WTC11 (cell line): Measurements from ENCODE around the gene GPX2. TPM values are rescaled to one million over a fixed set of nuclear protein-coding genes. Genes with fewer than 3 reads are reported as not detected.
A peak's percentile ranks its signal among the peaks of the same experiment; 100 is the strongest.

Experiments
- ATAC-seq: fragments of 200-7000 bp; cut with Tn5 transposase; 2 replicates; pipeline ENCODE4 v1.10.0; 2021; ENCODE audit warnings: mild to moderate bottlenecking, moderate library complexity
- CTCF ChIA-PET: fragments of 300-600 bp; sonication (Branson Sonifier 250); formaldehyde crosslinking; loops from one replicate; lab custom pipeline; 2021; ENCODE audit warnings: antibody characterized with exemption; lab: Charles Lee
- POLR2A ChIA-PET: fragments of 350-600 bp; sonication (Branson Sonifier 250); formaldehyde crosslinking; loops from one replicate; lab custom pipeline; 2021; ENCODE audit warnings: antibody characterized with exemption; lab: Charles Lee
- DNase-seq: peaks from one replicate; pipeline ENCODE4 v3.0.0; 2021; ENCODE audit warnings: low spot score
- H3K27ac Mint-ChIP-seq: 2 replicates; pipeline ENCODE4 v1.8.0; 2021; ENCODE audit warnings: mixed read lengths
- H3K27me3 Mint-ChIP-seq: 2 replicates; pipeline ENCODE4 v1.8.0; 2021; ENCODE audit warnings: low read depth, mild to moderate bottlenecking, moderate library complexity, mixed read lengths
- H3K36me3 Mint-ChIP-seq: 2 replicates; pipeline ENCODE4 v1.8.0; 2021; ENCODE audit warnings: mixed read lengths
- H3K4me1 Mint-ChIP-seq: 2 replicates; pipeline ENCODE4 v1.8.0; 2022; ENCODE audit warnings: mixed read lengths
- H3K4me3 Mint-ChIP-seq: 2 replicates; pipeline ENCODE4 v1.8.0; 2021; ENCODE audit warnings: mild to moderate bottlenecking, moderate library complexity, mixed read lengths
- H3K9me3 Mint-ChIP-seq: 2 replicates; pipeline ENCODE4 v1.8.0; 2021; ENCODE audit warnings: mixed read lengths
- ARID4B ChIP-seq: sonication (generic); formaldehyde crosslinking; IDR thresholded peaks from 2 replicates; pipeline ENCODE4 v1.8.0; 2023; ENCODE audit warnings: missing genetic modification reagents, mild to moderate bottlenecking, borderline replicate concordance
- ATF1 ChIP-seq: sonication (generic); formaldehyde crosslinking; IDR thresholded peaks from 2 replicates; pipeline ENCODE4 v1.8.1; 2023; ENCODE audit warnings: mild to moderate bottlenecking, moderate library complexity, missing genetic modification reagents
- ATF6 ChIP-seq: sonication (generic); formaldehyde crosslinking; IDR thresholded peaks from 2 replicates; pipeline ENCODE4 v1.8.1; 2023; ENCODE audit warnings: mild to moderate bottlenecking, missing genetic modification reagents
- CTCF ChIP-seq: fragments of 200-600 bp; IDR thresholded peaks from 2 replicates; pipeline ENCODE4 v1.8.0; 2022; ENCODE audit warnings: antibody characterized with exemption
- E2F4 ChIP-seq: sonication (generic); formaldehyde crosslinking; IDR thresholded peaks from 2 replicates; pipeline ENCODE4 v1.8.1; 2022; ENCODE audit warnings: low read depth, mild to moderate bottlenecking, moderate library complexity, missing genetic modification reagents, borderline replicate concordance
- EMX1 ChIP-seq: fragments of 250-450 bp; sonication (Bioruptor Pico); IDR thresholded peaks from 2 replicates; pipeline ENCODE4 v1.8.0; 2021; ENCODE audit warnings: mild to moderate bottlenecking
- FOXK1 ChIP-seq: sonication (generic); formaldehyde crosslinking; IDR thresholded peaks from 2 replicates; pipeline ENCODE4 v1.8.0; 2022; ENCODE audit warnings: mild to moderate bottlenecking, moderate library complexity, missing genetic modification reagents
- GTF2I ChIP-seq: fragments of 250-450 bp; sonication (Bioruptor Pico); conservative IDR thresholded peaks from 2 replicates; pipeline ENCODE4 v1.4.0; 2021; ENCODE audit warnings: mild to moderate bottlenecking
- HMGXB4 ChIP-seq: sonication (generic); formaldehyde crosslinking; IDR thresholded peaks from 2 replicates; pipeline ENCODE4 v1.8.1; 2023; ENCODE audit warnings: mild to moderate bottlenecking, moderate library complexity, missing genetic modification reagents
- MAX ChIP-seq: sonication (generic); formaldehyde crosslinking; IDR thresholded peaks from 2 replicates; pipeline ENCODE4 v1.8.0; 2022; ENCODE audit warnings: mild to moderate bottlenecking, missing genetic modification reagents
- SMAD3 ChIP-seq: sonication (generic); formaldehyde crosslinking; IDR thresholded peaks from 2 replicates; pipeline ENCODE4 v1.8.0; 2022; ENCODE audit warnings: missing genetic modification reagents, mild to moderate bottlenecking, borderline replicate concordance
- STAT6 ChIP-seq: sonication (generic); formaldehyde crosslinking; conservative IDR thresholded peaks from 2 replicates; pipeline ENCODE4 v1.8.1; 2023; ENCODE audit warnings: mild to moderate bottlenecking, low read depth, missing genetic modification reagents, moderate library complexity
- USF2 ChIP-seq: sonication (generic); formaldehyde crosslinking; IDR thresholded peaks from 2 replicates; pipeline ENCODE4 v1.8.1; 2023; ENCODE audit warnings: mild to moderate bottlenecking, missing genetic modification reagents, moderate library complexity
- ZMAT4 ChIP-seq: fragments of 250-450 bp; sonication (Bioruptor Pico); IDR thresholded peaks from 2 replicates; pipeline ENCODE4 v1.9.0; 2021; ENCODE audit warnings: mild to moderate bottlenecking
- ZNF219 ChIP-seq: sonication (generic); formaldehyde crosslinking; IDR thresholded peaks from 2 replicates; pipeline ENCODE4 v1.8.0; 2023; ENCODE audit warnings: missing genetic modification reagents, mild to moderate bottlenecking, borderline replicate concordance
- ZNF263 ChIP-seq: sonication (generic); formaldehyde crosslinking; IDR thresholded peaks from 2 replicates; pipeline ENCODE4 v1.8.1; 2022; ENCODE audit warnings: low read depth, mild to moderate bottlenecking, moderate library complexity, missing genetic modification reagents
- total RNA-seq: library from RNA; stranded (reverse); gene quantifications from 3 replicates; pipeline ENCODE4 v1.2.3, GENCODE V29; 2021

Gene GPX2
- total RNA-seq, 1 experiment from 2014 or later: 1.5 TPM

GRCh38 chr14:64915029-64915424, 27.5 kb downstream of the GPX2 start:
- CTCF ChIA-PET: interaction anchor here (0.6 to 2.5 kb wide), 6 partner anchors 38 to 105 kb away, joined by 3 to 6 read pairs (median 4); partner anchors contain the start of gene FNTB
- H3K9me3 Mint-ChIP-seq: no peaks in the 10 kb centered on the region
- ATAC-seq: no peak
- no peaks in the 10 kb centered on the region for H3K27me3 Mint-ChIP-seq
- peaks cover 14% of the 10 kb centered on the region for H3K4me1 Mint-ChIP-seq
- POLR2A ChIA-PET: no interaction called here
- TF ChIP-seq ZNF219 (no peak), STAT6 (CRISPR knock-in tag) (no peak), EMX1 (no peak), GTF2I (no peak), CTCF (no peak), ZMAT4 (CRISPR knock-in tag) (no peak), ATF6 (no peak)
- TF ChIP-seq, all 79 proteins: peak for 0
- Mint-ChIP-seq H3K4me3 (peak overlapping the region; percentile 89), H3K36me3 (0 out of 2 replicates have a peak, but pooled peaks cover 6% of the 10 kb centered on the region), H3K27ac (peak overlapping the region; percentile 94)
- DNase-seq: no peak

- Mint-ChIP-seq H3K4me1 (peaks cover 14% of the 10 kb centered on the region), H3K27ac (peak within 1 kb of the TSS; percentile 94), H3K27me3 (no peaks in the 10 kb centered on the region), H3K4me3 (peak within 1 kb of the TSS; percentile 89), H3K36me3 (0 out of 2 replicates have a peak, but pooled peaks cover 6% of the 10 kb centered on the region), H3K9me3 (no peaks in the 10 kb centered on the region)
- DNase-seq (peak; percentile 97), ATAC-seq (peak; percentile 99)
- ChIA-PET CTCF (interaction anchor here (0.6 to 2.5 kb wide), 6 partner anchors 39 to 105 kb away, joined by 3 to 6 read pairs (median 4); partner anchors contain the start of gene FNTB), POLR2A (interaction anchor here (0.9 kb wide), 1 partner anchor 50 kb away, joined by 3 read pairs; no protein-coding TSS in a partner anchor)
- TF ChIP-seq SMAD3: 0 out of 2 replicates have a peak, but pooled peaks have one; percentile 24
- TF ChIP-seq MAX: peak; percentile 70
- TF ChIP-seq E2F4: no peak
- no peak for TF ChIP-seq ATF1
- peak; percentile 65; the same call in 1 of the 2 replicates for TF ChIP-seq HMGXB4 (CRISPR knock-in tag)
- no peak for TF ChIP-seq ZNF263 (CRISPR knock-in tag)
- TF ChIP-seq USF2 (CRISPR knock-in tag): no peak
- TF ChIP-seq ARID4B: no peak
- TF ChIP-seq FOXK1 (CRISPR knock-in tag): peak; percentile 87
Measured at GRCh38 chr14:64914237-64915028, 28.1 kb downstream of the GPX2 start, which contains the start of gene CHURC1. Gene CHURC1, plus strand, starts transcription at chr14:64914455. Its CDS starts 41 bp downstream, at chr14:64914496.
